ENCODE data around the gene SH2D3C. TPM values are rescaled to one million over a fixed set of nuclear protein-coding genes. Genes with fewer than 3 reads are reported as not detected.
A peak's percentile ranks its signal among the peaks of the same experiment; 100 is the strongest.
"Not testable (repeated sequence)": the region's sequence is repeated elsewhere in the genome, so short reads cannot be mapped to it uniquely, and the experiment has no call there.

Gene SH2D3C
- polyA plus RNA-seq, 2 of the 4 experiments (the other 2 are of a cell fraction), result 0.06 TPM

- Histone ChIP-seq H3K4me1 (no peaks in the 10 kb centered on the region), H3K27ac (no peak overlapping the region), H3K4me3 (no peak overlapping the region), H3K4me2 (no peak overlapping the region), H3K9me3 (no peaks in the 10 kb centered on the region)
- FAIRE-seq (no peak), ATAC-seq (peak; percentile 44 to 57; a peak in 5 of 6 replicates), DNase-seq (ENCODE audit: low read depth in 1 of 2, low spot score in 1 of 2) (no peak)
- POLR2A ChIA-PET, result no interaction called here
- 33% methylated on average over 4 of the region's 5 CpGs for WGBS (ENCODE audit: missing lambda C conversion rate)
- CTCF ChIA-PET, result interaction anchor here (1.0 to 15.5 kb wide), 5 partner anchors 22 to 161 kb away, joined by 3 to 157 read pairs (median 6); partner anchors contain the start of genes CDK9, SH2D3C and TOR2A
- TF ChIP-seq HOXB13 (CRISPR knock-in tag; IDR thresholded peaks at IDR 0.05; ENCODE audit: low read depth) (no peak), RNF2 (IDR thresholded peaks at IDR 0.05; ENCODE audit: borderline replicate concordance, low read depth) (no peak), ZFP36 (IDR thresholded peaks at IDR 0.05; ENCODE audit: borderline replicate concordance, partially characterized antibody) (no peak), NFE2L2 (conservative IDR thresholded peaks at IDR 0.05; ENCODE audit: low read length) (no peak), MAZ (IDR thresholded peaks at IDR 0.05; ENCODE audit: borderline replicate concordance, low read depth, low read length) (no peak), PHF8 (IDR thresholded peaks at IDR 0.05; ENCODE audit: borderline replicate concordance, low read depth) (no peak), FOSB (CRISPR knock-in tag; IDR thresholded peaks at IDR 0.05) (no peak), GATA3 (IDR thresholded peaks at IDR 0.05; ENCODE audit: borderline replicate concordance) (no peak)
These were observed 16.9 kb downstream of the SH2D3C start for GRCh38 chr9:127761491-127761956.

- Histone ChIP-seq H3K4me3 (no peak overlapping the region), H3K27ac (no peak overlapping the region), H3K4me1 (no peaks in the 10 kb centered on the region), H3K9me3 (no peaks in the 10 kb centered on the region), H3K4me2 (no peak overlapping the region)
- TF ChIP-seq MAFK (IDR thresholded peaks at IDR 0.05; ENCODE audit: partially characterized antibody) (no peak), KDM5A (IDR thresholded peaks at IDR 0.05) (no peak), FOXS1 (CRISPR knock-in tag; IDR thresholded peaks at IDR 0.05) (no peak), HES2 (IDR thresholded peaks at IDR 0.05) (no peak)
- no peak for FAIRE-seq
- no peak for DNase-seq (ENCODE audit: low read depth in 1 of 2, low spot score in 1 of 2)
- CTCF ChIA-PET, result interaction anchor here (0.6 to 15.5 kb wide), 7 partner anchors 23 to 182 kb away, joined by 3 to 157 read pairs (median 5); partner anchors contain the start of genes CDK9, SH2D3C and TOR2A
- WGBS (ENCODE audit: missing lambda C conversion rate), result 59% methylated on average over 5 of the region's 5 CpGs
- ATAC-seq, result 0 out of 6 replicates have a peak, but pooled peaks of 1 of the 2 experiments have one; percentile 12
- POLR2A ChIA-PET, result no interaction called here
These were observed 17.4 kb downstream of the SH2D3C start for GRCh38 chr9:127761061-127761460.

GRCh38 chr9:127758843-127759242, 19.6 kb downstream of the SH2D3C start:
- ChIA-PET POLR2A (interaction anchor here (0.6 kb wide), 1 partner anchor 13 kb away, joined by 5 read pairs; no protein-coding TSS in a partner anchor), CTCF (interaction anchor here (1.9 to 3.4 kb wide), 2 partner anchors 24 to 26 kb away, joined by 4 to 16 read pairs; partner anchors contain the start of gene TOR2A)
- no peak for DNase-seq (ENCODE audit: low read depth in 1 of 2, low spot score in 1 of 2)
- WGBS (ENCODE audit: missing lambda C conversion rate), result 67% methylated on average over 5 of the region's 5 CpGs
- ATAC-seq, result no peak
- peaks cover 14% of the 10 kb centered on the region for H3K4me1 ChIP-seq
- no peaks in the 10 kb centered on the region for H3K9me3 ChIP-seq
- no peak overlapping the region for H3K27ac ChIP-seq
- H3K4me2 ChIP-seq, result no peak overlapping the region
- no peak for FAIRE-seq
- no peak overlapping the region for H3K4me3 ChIP-seq
- TF ChIP-seq HES2 (IDR thresholded peaks at IDR 0.05), result no peak
- TF ChIP-seq ZC3H11A (IDR thresholded peaks at IDR 0.05), result no peak
- TF ChIP-seq RFX5 (IDR thresholded peaks at IDR 0.05), result no peak
- no peak for TF ChIP-seq POLR2A (IDR thresholded peaks at IDR 0.05; ENCODE audit: low read length)
- TF ChIP-seq REST (IDR thresholded peaks at IDR 0.05), result no peak
- no peak for TF ChIP-seq GATA3 (IDR thresholded peaks at IDR 0.05; ENCODE audit: borderline replicate concordance)
- TF ChIP-seq CHD4 (IDR thresholded peaks at IDR 0.05; ENCODE audit: borderline replicate concordance), result no peak
- TF ChIP-seq ZNF302 (CRISPR knock-in tag; IDR thresholded peaks at IDR 0.05), result no peak
- no peak for TF ChIP-seq HOXB13 (CRISPR knock-in tag; IDR thresholded peaks at IDR 0.05; ENCODE audit: low read depth)
- no peak for TF ChIP-seq HEYL (CRISPR knock-in tag; IDR thresholded peaks at IDR 0.05)
- TF ChIP-seq KDM5A (IDR thresholded peaks at IDR 0.05), result no peak
- TF ChIP-seq ELK1 (IDR thresholded peaks at IDR 0.05; ENCODE audit: low read depth, low read length), result no peak
- no peak for TF ChIP-seq E2F6 (IDR thresholded peaks at IDR 0.05; ENCODE audit: borderline replicate concordance, low read depth)

- peaks cover 14% of the 10 kb centered on the region for H3K4me1 ChIP-seq
- FAIRE-seq; H3K4me3 ChIP-seq; H3K9me3 ChIP-seq; ATAC-seq; DNase-seq (ENCODE audit: low read depth in 1 of 2, low spot score in 1 of 2); H3K4me2 ChIP-seq; H3K27ac ChIP-seq: not testable (repeated sequence)
- 59% methylated on average over 11 of the region's 11 CpGs for WGBS (ENCODE audit: missing lambda C conversion rate)
- ChIA-PET CTCF (interaction anchor here (0.7 to 3.4 kb wide), 4 partner anchors 12 to 113 kb away, joined by 4 to 16 read pairs (median 12); partner anchors contain the start of gene TOR2A), POLR2A (interaction anchor here (0.6 to 0.7 kb wide), 3 partner anchors 22 to 53 kb away, joined by 3 to 4 read pairs (median 3); no protein-coding TSS in a partner anchor)
These were observed 21.7 kb downstream of the SH2D3C start for GRCh38 chr9:127756776-127757175.

All from A549 (cell line).